ENCODE data around the gene EIF4G3. TPM values are rescaled to one million over a fixed set of nuclear protein-coding genes. Genes with fewer than 3 reads are reported as not detected.
"Not testable (repeated sequence)": the region's sequence is repeated elsewhere in the genome, so short reads cannot be mapped to it uniquely, and the experiment has no call there.

The EIF4G3 gene
- total RNA-seq, 1 experiment from 2014 or later, result 39.9 TPM

DNA sequence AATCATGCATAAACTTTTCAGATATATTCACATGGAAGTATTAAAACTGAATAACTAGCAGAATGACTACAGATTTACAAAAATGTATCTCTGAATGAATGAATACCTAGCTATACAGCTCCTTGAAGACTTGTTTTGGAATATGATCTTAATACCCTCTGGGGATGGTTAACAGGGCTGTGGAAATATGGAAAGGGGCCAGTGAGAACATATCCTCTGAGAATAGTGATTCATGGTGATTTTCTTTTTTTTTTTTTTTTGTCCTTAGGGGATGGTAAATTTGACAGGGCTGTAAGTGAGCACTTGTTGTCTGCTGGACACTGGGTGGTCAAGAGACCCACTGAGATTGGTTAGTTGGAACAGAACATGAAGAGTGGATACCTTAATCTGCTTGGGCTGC, 308.9 kb downstream of the EIF4G3 start:
- no TSS peak for BruUV-seq (replicated peaks)
- H3K27me3 Mint-ChIP-seq (ENCODE audit: unreplicated experiment), result no peaks in the 10 kb centered on the region
- H3K4me3 Mint-ChIP-seq (ENCODE audit: low read depth, unreplicated experiment), result no peak overlapping the region
- H3K36me3 Mint-ChIP-seq (ENCODE audit: insufficient read depth, unreplicated experiment), result no peaks in the 10 kb centered on the region
- intact Hi-C loops (cut with micrococcal nuclease; ENCODE audit: unreplicated experiment), result no loop called here
- TF ChIP-seq, protein P1, sequence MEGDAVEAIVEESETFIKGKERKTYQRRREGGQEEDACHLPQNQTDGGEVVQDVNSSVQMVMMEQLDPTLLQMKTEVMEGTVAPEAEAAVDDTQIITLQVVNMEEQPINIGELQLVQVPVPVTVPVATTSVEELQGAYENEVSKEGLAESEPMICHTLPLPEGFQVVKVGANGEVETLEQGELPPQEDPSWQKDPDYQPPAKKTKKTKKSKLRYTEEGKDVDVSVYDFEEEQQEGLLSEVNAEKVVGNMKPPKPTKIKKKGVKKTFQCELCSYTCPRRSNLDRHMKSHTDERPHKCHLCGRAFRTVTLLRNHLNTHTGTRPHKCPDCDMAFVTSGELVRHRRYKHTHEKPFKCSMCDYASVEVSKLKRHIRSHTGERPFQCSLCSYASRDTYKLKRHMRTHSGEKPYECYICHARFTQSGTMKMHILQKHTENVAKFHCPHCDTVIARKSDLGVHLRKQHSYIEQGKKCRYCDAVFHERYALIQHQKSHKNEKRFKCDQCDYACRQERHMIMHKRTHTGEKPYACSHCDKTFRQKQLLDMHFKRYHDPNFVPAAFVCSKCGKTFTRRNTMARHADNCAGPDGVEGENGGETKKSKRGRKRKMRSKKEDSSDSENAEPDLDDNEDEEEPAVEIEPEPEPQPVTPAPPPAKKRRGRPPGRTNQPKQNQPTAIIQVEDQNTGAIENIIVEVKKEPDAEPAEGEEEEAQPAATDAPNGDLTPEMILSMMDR (IDR thresholded peaks at IDR 0.05; ENCODE audit: unreplicated experiment), result no peak
- no peak for DNase-seq
- CTCF ChIA-PET, result interaction anchor here (0.6 kb wide), 1 partner anchor 28 kb away, joined by 3 read pairs; no protein-coding TSS in a partner anchor
- no peak overlapping the region for H3K27ac Mint-ChIP-seq (ENCODE audit: unreplicated experiment)
- H3K4me1 Mint-ChIP-seq (ENCODE audit: low read depth, unreplicated experiment), result no peaks in the 10 kb centered on the region
- no peaks in the 10 kb centered on the region for H3K9me3 Mint-ChIP-seq (ENCODE audit: low read depth, unreplicated experiment)

DNA sequence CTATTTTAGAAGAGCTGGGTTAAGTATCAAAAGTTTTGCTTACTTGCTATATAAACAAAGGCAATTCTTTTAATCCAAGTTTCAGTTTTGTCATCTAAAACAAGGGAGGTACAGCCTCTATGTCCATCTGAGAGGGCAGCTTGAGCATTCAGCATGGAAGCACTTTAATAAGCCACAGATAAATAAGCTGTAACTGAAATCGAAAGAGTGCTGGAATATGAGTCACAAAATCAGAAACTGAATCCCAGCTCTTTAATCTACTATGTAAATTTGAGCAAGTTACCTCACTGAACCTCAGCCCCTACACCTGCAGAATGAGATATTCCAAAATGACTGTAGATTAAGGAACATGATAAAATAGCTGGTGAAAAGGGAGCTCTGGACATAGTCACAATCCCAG, 309.6 kb downstream of the EIF4G3 start:
- CTCF ChIA-PET, result interaction anchor here (0.6 to 1.0 kb wide), 2 partner anchors 28 to 30 kb away, joined by 3 read pairs; no protein-coding TSS in a partner anchor
- no peaks in the 10 kb centered on the region for H3K36me3 Mint-ChIP-seq (ENCODE audit: insufficient read depth, unreplicated experiment)
- H3K27me3 Mint-ChIP-seq (ENCODE audit: unreplicated experiment), result no peaks in the 10 kb centered on the region
- intact Hi-C loops (cut with micrococcal nuclease; ENCODE audit: unreplicated experiment), result no loop called here
- TF ChIP-seq, protein P1 (IDR thresholded peaks at IDR 0.05; ENCODE audit: unreplicated experiment), result no peak
- no peaks in the 10 kb centered on the region for H3K4me1 Mint-ChIP-seq (ENCODE audit: low read depth, unreplicated experiment)
- H3K9me3 Mint-ChIP-seq (ENCODE audit: low read depth, unreplicated experiment), result no peaks in the 10 kb centered on the region
- H3K27ac Mint-ChIP-seq (ENCODE audit: unreplicated experiment), result no peak overlapping the region
- BruUV-seq (replicated peaks), result no TSS peak
- H3K4me3 Mint-ChIP-seq (ENCODE audit: low read depth, unreplicated experiment), result no peak overlapping the region
- no peak for DNase-seq

GRCh38 chr1:20865001-20865400, 311.7 kb downstream of the EIF4G3 start:
- H3K27ac Mint-ChIP-seq (ENCODE audit: unreplicated experiment), result no peak overlapping the region
- peaks cover 8% of the 10 kb centered on the region for H3K36me3 Mint-ChIP-seq (ENCODE audit: insufficient read depth, unreplicated experiment)
- no peaks in the 10 kb centered on the region for H3K4me1 Mint-ChIP-seq (ENCODE audit: low read depth, unreplicated experiment)
- H3K9me3 Mint-ChIP-seq (ENCODE audit: low read depth, unreplicated experiment), result no peaks in the 10 kb centered on the region
- no TSS peak for BruUV-seq (replicated peaks)
- no peak overlapping the region for H3K4me3 Mint-ChIP-seq (ENCODE audit: low read depth, unreplicated experiment)
- H3K27me3 Mint-ChIP-seq (ENCODE audit: unreplicated experiment), result no peaks in the 10 kb centered on the region
- DNase-seq, result no peak
- CTCF ChIA-PET, result interaction anchor here (0.7 kb wide), 1 partner anchor 280 kb away, joined by 3 read pairs; no protein-coding TSS in a partner anchor
- TF ChIP-seq, protein P1 (IDR thresholded peaks at IDR 0.05; ENCODE audit: unreplicated experiment), result no peak
- intact Hi-C loops (cut with micrococcal nuclease; ENCODE audit: unreplicated experiment), result no loop called here

- intact Hi-C loops (cut with micrococcal nuclease; ENCODE audit: unreplicated experiment), result no loop called here
- peaks cover 6% of the 10 kb centered on the region for H3K36me3 Mint-ChIP-seq (ENCODE audit: insufficient read depth, unreplicated experiment)
- TF ChIP-seq, protein P1 (IDR thresholded peaks at IDR 0.05; ENCODE audit: unreplicated experiment), result no peak
- CTCF ChIA-PET, result interaction anchor here (1.0 kb wide), 1 partner anchor 62 kb away, joined by 3 read pairs; no protein-coding TSS in a partner anchor
- H3K27ac Mint-ChIP-seq (ENCODE audit: unreplicated experiment), result no peak overlapping the region
- BruUV-seq (replicated peaks), result no TSS peak
- no peak overlapping the region for H3K4me3 Mint-ChIP-seq (ENCODE audit: low read depth, unreplicated experiment)
- no peak for DNase-seq
- H3K27me3 Mint-ChIP-seq (ENCODE audit: unreplicated experiment), result no peaks in the 10 kb centered on the region
- no peaks in the 10 kb centered on the region for H3K9me3 Mint-ChIP-seq (ENCODE audit: low read depth, unreplicated experiment)
- no peaks in the 10 kb centered on the region for H3K4me1 Mint-ChIP-seq (ENCODE audit: low read depth, unreplicated experiment)
Observed at GRCh38 chr1:20854529-20854928, 322.2 kb downstream of the EIF4G3 start.

GRCh38 chr1:20851791-20852190, 324.9 kb downstream of the EIF4G3 start:
- H3K27ac Mint-ChIP-seq (ENCODE audit: unreplicated experiment); DNase-seq; H3K36me3 Mint-ChIP-seq (ENCODE audit: insufficient read depth, unreplicated experiment); H3K4me3 Mint-ChIP-seq (ENCODE audit: low read depth, unreplicated experiment); BruUV-seq (replicated peaks); H3K4me1 Mint-ChIP-seq (ENCODE audit: low read depth, unreplicated experiment); H3K9me3 Mint-ChIP-seq (ENCODE audit: low read depth, unreplicated experiment); H3K27me3 Mint-ChIP-seq (ENCODE audit: unreplicated experiment); CTCF ChIA-PET; intact Hi-C loops (cut with micrococcal nuclease; ENCODE audit: unreplicated experiment): not testable (repeated sequence)
